ENCODE results near the gene PCOLCE2.

PCOLCE2 gene

GRCh38 chr3:142802891-142803290 is 86.0 kb downstream of the PCOLCE2 start:
- no peak overlapping the region for H3K4me3 ChIP-seq (ENCODE audit: control insufficient read depth, low read depth, low read length)
- no peak for DNase-seq (ENCODE audit: low read depth)
- TF ChIP-seq CTCF (IDR thresholded peaks at IDR 0.05; ENCODE audit: control insufficient read depth, insufficient read depth, low read depth, low read length, missing control alignments) = no peak

GRCh38 chr3:142801746-142802145 is 87.1 kb downstream of the PCOLCE2 start:
- no peak for DNase-seq (ENCODE audit: low read depth)
- TF ChIP-seq CTCF (IDR thresholded peaks at IDR 0.05; ENCODE audit: control insufficient read depth, insufficient read depth, low read depth, low read length, missing control alignments) = no peak
- H3K4me3 ChIP-seq (ENCODE audit: control insufficient read depth, low read depth, low read length) = no peak overlapping the region

GRCh38 chr3:142796823-142797222 is 92.1 kb downstream of the PCOLCE2 start:
- TF ChIP-seq CTCF (IDR thresholded peaks at IDR 0.05; ENCODE audit: control insufficient read depth, insufficient read depth, low read depth, low read length, missing control alignments) = no peak
- no peak overlapping the region for H3K4me3 ChIP-seq (ENCODE audit: control insufficient read depth, low read depth, low read length)
- DNase-seq (ENCODE audit: low read depth) = no peak

- TF ChIP-seq CTCF (IDR thresholded peaks at IDR 0.05; ENCODE audit: control insufficient read depth, insufficient read depth, low read depth, low read length, missing control alignments) = no peak
- no peak for DNase-seq (ENCODE audit: low read depth)
These were observed 93.6 kb downstream of the PCOLCE2 start for GRCh38 chr3:142795332-142795731.

GRCh38 chr3:142794508-142794907 is 94.4 kb downstream of the PCOLCE2 start:
- TF ChIP-seq CTCF (IDR thresholded peaks at IDR 0.05; ENCODE audit: control insufficient read depth, insufficient read depth, low read depth, low read length, missing control alignments) = no peak
- no peak for DNase-seq (ENCODE audit: low read depth)
- no peak overlapping the region for H3K4me3 ChIP-seq (ENCODE audit: control insufficient read depth, low read depth, low read length)

More at GRCh38 chr3:142795332-142795731, 93.6 kb downstream of the PCOLCE2 start:
- no peak overlapping the region for H3K4me3 ChIP-seq (ENCODE audit: control insufficient read depth, low read depth, low read length)

GRCh38 chr3:142787719-142788118 is 101.2 kb downstream of the PCOLCE2 start:
- no peak for DNase-seq (ENCODE audit: low read depth)
- TF ChIP-seq CTCF (IDR thresholded peaks at IDR 0.05; ENCODE audit: control insufficient read depth, insufficient read depth, low read depth, low read length, missing control alignments) = no peak
- H3K4me3 ChIP-seq (ENCODE audit: control insufficient read depth, low read depth, low read length) = no peak overlapping the region

GRCh38 chr3:142785996-142786395 is 102.9 kb downstream of the PCOLCE2 start:
- no peak for TF ChIP-seq CTCF (IDR thresholded peaks at IDR 0.05; ENCODE audit: control insufficient read depth, insufficient read depth, low read depth, low read length, missing control alignments)
- H3K4me3 ChIP-seq (ENCODE audit: control insufficient read depth, low read depth, low read length) = no peak overlapping the region
- DNase-seq (ENCODE audit: low read depth) = no peak

Data from AG09309 (cell line).